ENCODE data around the gene ANGPTL7. TPM values are rescaled to one million over a fixed set of nuclear protein-coding genes. Genes with fewer than 3 reads are reported as not detected.
"Not testable (repeated sequence)": the region's sequence is repeated elsewhere in the genome, so short reads cannot be mapped to it uniquely, and the experiment has no call there.

The ANGPTL7 gene
- total RNA-seq, 1 donor from 2014 or later = 0.80 TPM

DNA sequence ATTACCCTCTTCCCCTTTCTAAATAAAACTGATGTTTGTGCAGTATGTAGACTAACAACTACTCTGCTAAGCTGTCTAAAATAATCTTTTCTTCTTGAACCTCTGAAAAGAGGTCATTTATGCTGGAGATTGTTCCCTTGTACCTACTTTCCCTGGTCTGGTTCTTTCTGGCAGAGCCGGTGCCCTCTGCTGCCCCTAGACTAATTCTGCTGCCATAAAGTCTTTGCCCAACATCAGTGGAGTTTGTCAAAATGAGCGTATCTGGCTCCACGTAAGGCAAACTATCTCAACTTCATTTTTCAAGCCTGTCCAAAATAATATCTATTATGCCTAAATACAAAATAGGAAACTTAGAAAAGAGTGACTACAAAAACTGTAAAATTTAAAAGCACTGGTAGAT, 30.9 kb upstream of the ANGPTL7 start:
- intact Hi-C loops (cut with DNase I) = no loop called here
- H3K27ac ChIP-seq = peak overlapping the region; percentile 32
- H3K27me3 ChIP-seq (ENCODE audit: low read depth) = no peaks in the 10 kb centered on the region
- peaks cover 44% of the 10 kb centered on the region for H3K36me3 ChIP-seq
- no peaks in the 10 kb centered on the region for H3K9me3 ChIP-seq
- no peak for ATAC-seq
- no peak for DNase-seq
- TF ChIP-seq CTCF (IDR thresholded peaks at IDR 0.05) = no peak
- no peak overlapping the region for H3K4me3 ChIP-seq
- H3K4me1 ChIP-seq = no peaks in the 10 kb centered on the region

GRCh38 chr1:11158720-11159321, 30.3 kb upstream of the ANGPTL7 start:
- DNase-seq (no peak), ATAC-seq (no peak)
- intact Hi-C loops (cut with DNase I) = no loop called here
- Histone ChIP-seq H3K4me1 (no peaks in the 10 kb centered on the region), H3K4me3 (no peak overlapping the region), H3K9me3 (no peaks in the 10 kb centered on the region), H3K27ac (peak overlapping the region; percentile 32), H3K36me3 (peaks cover 41% of the 10 kb centered on the region), H3K27me3 (ENCODE audit: low read depth) (no peaks in the 10 kb centered on the region)
- no peak for TF ChIP-seq CTCF (IDR thresholded peaks at IDR 0.05)

DNA sequence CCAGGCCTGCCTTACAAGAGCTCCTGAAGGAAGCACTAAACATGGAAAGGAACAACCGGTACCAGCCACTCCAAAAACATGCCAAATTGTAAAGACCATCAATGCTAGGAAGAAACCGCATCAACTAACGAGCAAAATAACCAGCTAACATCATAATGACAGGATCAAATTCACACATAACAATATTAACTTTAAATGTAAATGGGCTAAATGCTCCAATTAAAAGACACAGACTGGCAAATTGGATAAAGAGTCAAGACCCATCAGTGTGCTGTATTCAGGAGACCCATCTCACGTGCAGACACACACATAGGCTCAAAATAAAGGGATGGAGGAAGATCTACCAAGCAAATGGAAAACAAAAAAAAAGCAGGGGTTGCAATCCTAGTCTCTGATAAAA, 26.4 kb upstream of the ANGPTL7 start:
- ATAC-seq; H3K27me3 ChIP-seq (ENCODE audit: low read depth); H3K4me1 ChIP-seq; H3K4me3 ChIP-seq; H3K27ac ChIP-seq; H3K9me3 ChIP-seq; intact Hi-C loops (cut with DNase I); DNase-seq; H3K36me3 ChIP-seq: not testable (repeated sequence)

DNA sequence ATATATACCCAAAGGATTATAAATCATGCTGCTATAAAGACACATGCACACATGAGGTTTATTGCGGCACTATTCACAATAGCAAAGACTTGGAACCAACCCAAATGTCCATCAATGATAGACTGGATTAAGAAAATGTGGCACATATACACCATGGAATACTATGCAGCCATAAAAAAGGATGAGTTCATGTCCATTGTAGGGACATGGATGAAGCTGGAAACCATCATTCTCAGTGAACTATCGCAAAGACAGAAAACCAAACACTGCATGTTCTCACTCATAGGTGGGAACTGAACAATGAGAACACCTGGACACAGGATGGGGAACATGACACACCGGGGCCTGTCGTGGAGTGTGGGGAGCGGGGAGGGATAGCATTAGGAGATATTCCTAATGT, 22.4 kb upstream of the ANGPTL7 start:
- intact Hi-C loops (cut with DNase I); H3K36me3 ChIP-seq; H3K4me1 ChIP-seq; H3K27me3 ChIP-seq (ENCODE audit: low read depth); H3K9me3 ChIP-seq; ATAC-seq; H3K4me3 ChIP-seq; DNase-seq; H3K27ac ChIP-seq: not testable (repeated sequence)

DNA sequence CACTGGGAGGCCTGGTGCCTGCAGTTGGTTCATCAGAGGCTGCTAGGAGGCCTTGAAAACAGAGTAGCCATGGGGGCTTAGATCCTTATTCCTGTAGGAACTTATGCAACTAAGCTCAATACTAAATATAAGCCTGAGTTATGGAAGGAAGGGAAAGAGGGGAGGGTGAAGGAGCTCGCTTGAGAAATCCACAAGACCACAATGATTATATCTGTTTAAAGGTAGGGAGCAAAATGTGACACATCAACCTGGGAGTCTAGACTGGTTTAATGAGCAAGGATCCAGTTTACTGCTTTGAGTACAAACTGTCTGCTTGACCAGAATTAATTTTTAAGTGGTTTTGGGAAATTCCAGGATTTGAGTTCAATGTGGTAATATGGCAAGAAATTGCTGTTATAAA, 20.4 kb upstream of the ANGPTL7 start:
- ATAC-seq (no peak), DNase-seq (no peak)
- Histone ChIP-seq H3K9me3 (no peaks in the 10 kb centered on the region), H3K4me3 (no peak overlapping the region), H3K36me3 (no peaks in the 10 kb centered on the region), H3K4me1 (no peaks in the 10 kb centered on the region), H3K27me3 (ENCODE audit: low read depth) (no peaks in the 10 kb centered on the region), H3K27ac (no peak overlapping the region)
- intact Hi-C loops (cut with DNase I) = no loop called here
- no peak for TF ChIP-seq CTCF (IDR thresholded peaks at IDR 0.05)

GRCh38 chr1:11169202-11169601, 20.0 kb upstream of the ANGPTL7 start:
- intact Hi-C loops (cut with DNase I) = no loop called here
- no peak for TF ChIP-seq CTCF (IDR thresholded peaks at IDR 0.05)
- no peak for DNase-seq
- Histone ChIP-seq H3K9me3 (no peaks in the 10 kb centered on the region), H3K4me1 (no peaks in the 10 kb centered on the region), H3K27ac (no peak overlapping the region), H3K36me3 (no peaks in the 10 kb centered on the region), H3K4me3 (no peak overlapping the region), H3K27me3 (ENCODE audit: low read depth) (no peaks in the 10 kb centered on the region)
- no peak for ATAC-seq

- no peak for TF ChIP-seq CTCF (IDR thresholded peaks at IDR 0.05)
- no peaks in the 10 kb centered on the region for H3K4me1 ChIP-seq
- no peaks in the 10 kb centered on the region for H3K36me3 ChIP-seq
- no peak for ATAC-seq
- no peak for DNase-seq
- no peak overlapping the region for H3K4me3 ChIP-seq
- H3K27ac ChIP-seq = no peak overlapping the region
- H3K27me3 ChIP-seq (ENCODE audit: low read depth) = no peaks in the 10 kb centered on the region
- no peaks in the 10 kb centered on the region for H3K9me3 ChIP-seq
- intact Hi-C loops (cut with DNase I) = no loop called here
Measured at GRCh38 chr1:11170102-11170501, 19.1 kb upstream of the ANGPTL7 start.

Measured in lower lobe of right lung (tissue), 2 donors.